Breast epithelium (tissue), 3 donors: ENCODE data around the gene TMEM74B.

Experiments
- CTCF ChIP-seq, 3 donors: fragments of 450-650 bp; IDR thresholded peaks; one replicate each; pipeline ENCODE4 v1.5.1; 2016 to 2017; ENCODE audit warnings: antibody characterized with exemption in 3 of 3, mild to moderate bottlenecking in 3 of 3, moderate library complexity in 3 of 3
- POLR2A ChIP-seq: fragments of 450-650 bp; IDR thresholded peaks from one replicate; pipeline ENCODE4 v1.6.1; 2016; ENCODE audit warnings: antibody characterized with exemption, mild to moderate bottlenecking, moderate library complexity

GRCh38 chr20:1183153-1183552, 1.6 kb downstream of the TMEM74B start:
- TF ChIP-seq CTCF (IDR thresholded peaks at IDR 0.05) (no peak), POLR2A (no peak)
